Upper lobe of left lung (tissue), 4 donors: ENCODE measurements around the gene FNDC3B.

Experiments used
- CTCF ChIP-seq, 6 experiments: fragments of 450-650 bp in 4 of 6; fragments of 200-600 bp in 2 of 6; sonication (generic) in 2 of 6; IDR thresholded peaks; one replicate each; pipeline ENCODE4 v1.5.1; 2016 to 2019; ENCODE audit warnings: antibody characterized with exemption in 6 of 6
- EP300 ChIP-seq, 4 donors: sonication (generic); formaldehyde crosslinking; IDR thresholded peaks; one replicate each; pipeline ENCODE4 v1.5.1; 2017; ENCODE audit warnings: antibody characterized with exemption in 4 of 4, control low read depth in 2 of 4
- POLR2A ChIP-seq, 4 donors: fragments of 450-650 bp; IDR thresholded peaks; one replicate each; pipeline ENCODE4 v1.5.1; 2016 to 2017; ENCODE audit warnings: antibody characterized with exemption in 4 of 4, mild to moderate bottlenecking in 2 of 4
- POLR2AphosphoS5 ChIP-seq, 2 donors: sonication (generic); formaldehyde crosslinking; IDR thresholded peaks; one replicate each; pipeline ENCODE4 v1.5.1; 2017; ENCODE audit warnings: antibody characterized with exemption in 2 of 2

DNA sequence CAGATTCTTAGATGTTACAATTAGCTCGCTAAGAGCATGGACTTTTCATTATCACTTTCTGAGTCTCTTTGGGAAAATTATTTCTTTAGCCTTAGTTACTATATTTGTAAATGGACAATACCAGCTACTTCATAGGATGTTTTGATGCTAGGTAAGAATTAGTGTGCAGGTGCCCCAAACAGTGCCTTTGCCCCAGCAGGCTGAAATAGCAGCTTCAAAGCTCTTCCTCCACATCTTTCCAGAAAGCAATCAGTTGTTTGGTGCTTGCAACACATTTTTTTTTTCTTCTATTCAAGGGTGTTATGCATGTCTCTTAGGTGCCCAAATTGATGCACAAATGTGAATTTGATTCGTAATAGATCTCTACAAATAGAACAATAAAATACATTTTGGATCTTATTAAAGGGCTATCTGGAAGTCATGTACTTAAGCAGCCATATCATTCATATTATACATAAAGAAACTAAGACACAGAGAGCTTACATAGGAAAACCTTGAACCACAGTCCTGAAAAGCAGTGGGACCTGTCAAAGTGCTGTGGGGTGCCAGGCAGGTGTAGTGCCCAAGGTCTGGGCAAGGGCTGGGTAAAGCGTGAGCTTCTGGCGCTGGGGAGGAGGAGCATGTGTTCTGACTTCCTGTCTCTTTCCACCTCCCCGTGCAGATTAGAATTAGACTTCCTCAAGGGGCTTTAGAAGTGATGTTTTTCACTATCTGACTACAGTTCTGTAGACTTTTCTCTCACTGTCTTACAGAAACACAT is 62.9 kb downstream of the FNDC3B start:
- TF ChIP-seq CTCF (IDR thresholded peaks at IDR 0.05): no peak
- TF ChIP-seq POLR2AphosphoS5 (IDR thresholded peaks at IDR 0.05): no peak
- TF ChIP-seq POLR2A (IDR thresholded peaks at IDR 0.05): no peak
- no peak for TF ChIP-seq EP300 (IDR thresholded peaks at IDR 0.05)
